ENCODE results near the gene CBX6.

DNA sequence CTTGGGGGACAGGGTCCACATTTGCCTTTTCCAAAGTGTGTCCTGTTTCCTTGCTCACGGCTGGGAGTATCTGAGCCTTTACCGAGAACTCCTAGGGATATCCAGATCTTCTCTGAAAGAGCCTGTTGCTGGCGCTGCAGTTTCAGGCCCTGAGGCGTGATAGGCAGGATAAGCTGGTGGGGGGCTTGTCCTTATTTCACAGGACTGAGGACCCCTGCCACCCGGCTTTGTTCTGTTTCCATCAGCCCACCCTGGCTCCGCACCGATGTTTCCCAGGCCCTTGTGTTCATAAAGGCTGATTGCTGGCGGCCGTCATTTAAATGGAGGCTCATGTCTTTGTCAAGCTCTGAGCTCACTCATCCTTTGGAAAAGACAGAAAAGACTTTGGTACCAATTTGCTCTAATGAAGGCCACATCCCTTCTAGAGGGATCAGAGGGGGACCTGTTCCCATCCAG, 18.8 kb downstream of the CBX6 start:
- TF ChIP-seq, protein P1, sequence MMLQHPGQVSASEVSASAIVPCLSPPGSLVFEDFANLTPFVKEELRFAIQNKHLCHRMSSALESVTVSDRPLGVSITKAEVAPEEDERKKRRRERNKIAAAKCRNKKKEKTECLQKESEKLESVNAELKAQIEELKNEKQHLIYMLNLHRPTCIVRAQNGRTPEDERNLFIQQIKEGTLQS (IDR thresholded peaks at IDR 0.05; ENCODE audit: borderline replicate concordance, extremely low read depth, low read depth, low read length), result no peak
- no peak for TF ChIP-seq PML (IDR thresholded peaks at IDR 0.05; ENCODE audit: low read length)
- TF ChIP-seq POLR2AphosphoS5 (IDR thresholded peaks at IDR 0.05; ENCODE audit: low read length), result no peak
- TF ChIP-seq ZNF384 (IDR thresholded peaks at IDR 0.05; ENCODE audit: borderline replicate concordance, low read depth, low read length), result no peak
- TF ChIP-seq MYB (IDR thresholded peaks at IDR 0.05; ENCODE audit: borderline replicate concordance, low read depth, low read length), result no peak
- TF ChIP-seq, protein P2, sequence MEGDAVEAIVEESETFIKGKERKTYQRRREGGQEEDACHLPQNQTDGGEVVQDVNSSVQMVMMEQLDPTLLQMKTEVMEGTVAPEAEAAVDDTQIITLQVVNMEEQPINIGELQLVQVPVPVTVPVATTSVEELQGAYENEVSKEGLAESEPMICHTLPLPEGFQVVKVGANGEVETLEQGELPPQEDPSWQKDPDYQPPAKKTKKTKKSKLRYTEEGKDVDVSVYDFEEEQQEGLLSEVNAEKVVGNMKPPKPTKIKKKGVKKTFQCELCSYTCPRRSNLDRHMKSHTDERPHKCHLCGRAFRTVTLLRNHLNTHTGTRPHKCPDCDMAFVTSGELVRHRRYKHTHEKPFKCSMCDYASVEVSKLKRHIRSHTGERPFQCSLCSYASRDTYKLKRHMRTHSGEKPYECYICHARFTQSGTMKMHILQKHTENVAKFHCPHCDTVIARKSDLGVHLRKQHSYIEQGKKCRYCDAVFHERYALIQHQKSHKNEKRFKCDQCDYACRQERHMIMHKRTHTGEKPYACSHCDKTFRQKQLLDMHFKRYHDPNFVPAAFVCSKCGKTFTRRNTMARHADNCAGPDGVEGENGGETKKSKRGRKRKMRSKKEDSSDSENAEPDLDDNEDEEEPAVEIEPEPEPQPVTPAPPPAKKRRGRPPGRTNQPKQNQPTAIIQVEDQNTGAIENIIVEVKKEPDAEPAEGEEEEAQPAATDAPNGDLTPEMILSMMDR (IDR thresholded peaks at IDR 0.05 in 2 of 3, conservative IDR thresholded peaks at IDR 0.05 in 1 of 3; ENCODE audit: control insufficient read depth in 2 of 3, extremely low read depth in 1 of 3, insufficient read depth in 1 of 3, low read depth in 3 of 3, low read length in 3 of 3), result no peak
- TF ChIP-seq RUNX3 (IDR thresholded peaks at IDR 0.05; ENCODE audit: low read length), result no peak
- TF ChIP-seq, protein P3, sequence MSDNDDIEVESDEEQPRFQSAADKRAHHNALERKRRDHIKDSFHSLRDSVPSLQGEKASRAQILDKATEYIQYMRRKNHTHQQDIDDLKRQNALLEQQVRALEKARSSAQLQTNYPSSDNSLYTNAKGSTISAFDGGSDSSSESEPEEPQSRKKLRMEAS (IDR thresholded peaks at IDR 0.05; ENCODE audit: low read depth, low read length), result no peak
- TF ChIP-seq NRF1 (conservative IDR thresholded peaks at IDR 0.05; ENCODE audit: low read depth, low read length), result no peak
